Keratinocyte (primary cell): ENCODE measurements around the gene EVI5L. TPM values are rescaled to one million over a fixed set of nuclear protein-coding genes. Genes with fewer than 3 reads are reported as not detected.
A peak's percentile ranks its signal among the peaks of the same experiment; 100 is the strongest.

ENCODE experiments used
- DNase-seq: peaks from one replicate; pipeline ENCODE4 v3.0.0-alpha.2; 2011; ENCODE audit warnings: low read depth, missing footprints, low spot score
- FAIRE-seq: peaks from 2 replicates; lab custom pipeline; 2011; peaks lifted over from hg19 to GRCh38; lab: Jason Lieb, UNC
- H2AFZ ChIP-seq: 2 replicates; pipeline ENCODE4 v1.6.0; 2012; ENCODE audit warnings: low read length, control low read depth, inconsistent platforms; ENCODE audit not compliant: control insufficient read depth
- H3K27ac ChIP-seq: 2 replicates; pipeline ENCODE4 v1.5.1; 2011; ENCODE audit warnings: low read length; ENCODE audit not compliant: control insufficient read depth, insufficient read depth
- H3K27me3 ChIP-seq: 3 replicates; pipeline ENCODE4 v1.6.0; 2011; ENCODE audit warnings: low read length; ENCODE audit not compliant: control insufficient read depth, insufficient read depth; ENCODE audit errors: extremely low read depth
- H3K36me3 ChIP-seq, 2 experiments: 2 replicates in 1 of 2; 3 replicates in 1 of 2; pipeline ENCODE4 v1.5.1; 2011; ENCODE audit warnings: low read length in 2 of 2, mild to moderate bottlenecking in 1 of 2; ENCODE audit not compliant: control insufficient read depth in 2 of 2, insufficient read depth in 2 of 2; ENCODE audit errors: extremely low read depth in 1 of 2
- H3K4me1 ChIP-seq: 3 replicates; pipeline ENCODE4 v1.5.1; 2011; ENCODE audit warnings: low read length; ENCODE audit not compliant: control insufficient read depth, insufficient read depth; ENCODE audit errors: extremely low read depth
- H3K4me2 ChIP-seq: 3 replicates; pipeline ENCODE4 v1.6.0; 2011; ENCODE audit warnings: low read depth, low read length; ENCODE audit not compliant: control insufficient read depth, insufficient read depth; ENCODE audit errors: extremely low read depth
- H3K4me3 ChIP-seq, 3 experiments: fragments of 200-600 bp in 1 of 3; sonication (generic) in 1 of 3; 2 replicates in 2 of 3; 3 replicates in 1 of 3; pipeline ENCODE4 v1.5.1; 2011 to 2016; ENCODE audit warnings: low read length in 3 of 3, mild to moderate bottlenecking in 3 of 3, control low read depth in 2 of 3, inconsistent platforms in 1 of 3, low read depth in 1 of 3, mixed read lengths in 1 of 3, mixed run types in 1 of 3, moderate library complexity in 1 of 3; ENCODE audit not compliant: control insufficient read depth in 2 of 3, insufficient read depth in 2 of 3; ENCODE audit errors: extremely low read depth in 1 of 3
- H3K79me2 ChIP-seq: 2 replicates; pipeline ENCODE4 v1.6.0; 2012; ENCODE audit warnings: low read length; ENCODE audit not compliant: control insufficient read depth, insufficient read depth
- H3K9ac ChIP-seq: 3 replicates; pipeline ENCODE4 v1.6.0; 2011; ENCODE audit warnings: low read length; ENCODE audit not compliant: control insufficient read depth, insufficient read depth; ENCODE audit errors: extremely low read depth
- H3K9me1 ChIP-seq: 3 replicates; pipeline ENCODE4 v1.6.0; 2011; ENCODE audit warnings: low read length; ENCODE audit not compliant: control insufficient read depth, insufficient read depth; ENCODE audit errors: extremely low read depth
- H3K9me3 ChIP-seq: 2 replicates; pipeline ENCODE4 v1.5.1; 2012; ENCODE audit warnings: low read depth, low read length; ENCODE audit not compliant: control insufficient read depth
- H4K20me1 ChIP-seq: 3 replicates; pipeline ENCODE4 v1.6.0; 2011; ENCODE audit warnings: low read length; ENCODE audit not compliant: control insufficient read depth, insufficient read depth; ENCODE audit errors: extremely low read depth
- EZH2 ChIP-seq: IDR thresholded peaks from one replicate; pipeline ENCODE4 v1.6.1; 2012; ENCODE audit warnings: inconsistent platforms, mild to moderate bottlenecking, low read length, moderate library complexity
- dilution Hi-C: fragments of 300-500 bp; cut with MboI; formaldehyde crosslinking; loops from one replicate; pipeline ENCODE4 v1.7.0; 2020; ENCODE audit warnings: low sequenced_read_pairs; ENCODE audit not compliant: extremely low pct_ligation_motif_present
- polyA plus RNA-seq, 5 experiments: library from polyadenylated mRNA; depleted of rRNA in 3 of 5; stranded (reverse) in 3 of 5; stranded (forward) in 1 of 5; unstranded in 1 of 5; fragments of >200 nt; gene quantifications; 1 replicate in 1 of 5; 2 replicates in 3 of 5; 3 replicates in 1 of 5; pipeline versions ENCODE4 v1.2.1 to v1.2.3, GENCODE V29; 2011 to 2012; ENCODE audit warnings: missing spikeins in 2 of 5, low read depth in 1 of 5, low replicate concordance in 1 of 5
- TF ChIP-seq, protein P1 (sequence below), 3 experiments: IDR thresholded peaks in 1 of 3; conservative IDR thresholded peaks in 1 of 3; optimal IDR thresholded peaks in 1 of 3; 2 replicates in 2 of 3; 3 replicates in 1 of 3; pipeline versions ENCODE3 to v1.5.1; 2011; ENCODE audit warnings: low read length in 3 of 3, mild to moderate bottlenecking in 3 of 3, moderate library complexity in 2 of 3, control low read depth in 1 of 3, inconsistent platforms in 1 of 3; ENCODE audit not compliant: insufficient read depth in 2 of 3; ENCODE audit errors: extremely low read depth in 1 of 3

EVI5L gene
- polyA plus RNA-seq, 1 donor (not counting 4 experiments of a cell fraction or from before 2014, with no cell fraction given) = 7.5 TPM

DNA sequence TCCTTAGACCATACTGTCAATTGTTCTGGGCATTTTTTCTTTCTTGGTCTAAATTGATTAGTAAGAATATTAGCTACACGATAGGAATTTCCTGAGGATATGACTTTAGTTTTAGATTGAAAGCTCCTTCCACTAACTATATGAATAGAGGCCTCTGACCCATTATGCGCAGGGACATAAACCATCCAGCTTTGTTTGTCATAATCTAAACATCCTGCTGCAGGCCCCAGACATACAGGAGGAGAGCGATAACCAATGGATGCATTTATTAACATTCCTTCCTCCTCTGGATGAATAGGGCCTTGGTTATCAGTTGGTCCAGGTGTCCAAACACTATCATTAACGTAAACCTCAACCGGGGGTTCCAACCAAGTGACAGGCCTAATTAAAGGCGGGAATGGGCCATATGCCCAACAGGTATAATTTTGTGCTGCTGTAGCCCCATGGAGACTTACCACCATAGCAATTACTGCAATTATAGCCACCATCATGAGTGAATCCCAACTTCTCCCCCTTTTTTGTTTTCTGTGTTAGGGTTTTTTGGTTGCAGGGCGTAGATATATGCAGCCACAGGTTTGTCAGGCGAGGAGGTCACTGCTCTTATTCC is 34.4 kb upstream of the EVI5L start:
- no peak overlapping the region for H3K4me3 ChIP-seq
- H4K20me1 ChIP-seq = no peaks in the 10 kb centered on the region
- H3K9me1 ChIP-seq = no peaks in the 10 kb centered on the region
- no peak overlapping the region for H3K9ac ChIP-seq
- FAIRE-seq (no peak), DNase-seq (no peak)
- no peak overlapping the region for H3K4me2 ChIP-seq
- no peaks in the 10 kb centered on the region for H3K4me1 ChIP-seq
- no peaks in the 10 kb centered on the region for H3K79me2 ChIP-seq
- H3K27me3 ChIP-seq = no peaks in the 10 kb centered on the region
- H3K9me3 ChIP-seq = no peaks in the 10 kb centered on the region
- H2AFZ ChIP-seq = no peak overlapping the region
- H3K27ac ChIP-seq = no peak overlapping the region
- TF ChIP-seq, protein P1, sequence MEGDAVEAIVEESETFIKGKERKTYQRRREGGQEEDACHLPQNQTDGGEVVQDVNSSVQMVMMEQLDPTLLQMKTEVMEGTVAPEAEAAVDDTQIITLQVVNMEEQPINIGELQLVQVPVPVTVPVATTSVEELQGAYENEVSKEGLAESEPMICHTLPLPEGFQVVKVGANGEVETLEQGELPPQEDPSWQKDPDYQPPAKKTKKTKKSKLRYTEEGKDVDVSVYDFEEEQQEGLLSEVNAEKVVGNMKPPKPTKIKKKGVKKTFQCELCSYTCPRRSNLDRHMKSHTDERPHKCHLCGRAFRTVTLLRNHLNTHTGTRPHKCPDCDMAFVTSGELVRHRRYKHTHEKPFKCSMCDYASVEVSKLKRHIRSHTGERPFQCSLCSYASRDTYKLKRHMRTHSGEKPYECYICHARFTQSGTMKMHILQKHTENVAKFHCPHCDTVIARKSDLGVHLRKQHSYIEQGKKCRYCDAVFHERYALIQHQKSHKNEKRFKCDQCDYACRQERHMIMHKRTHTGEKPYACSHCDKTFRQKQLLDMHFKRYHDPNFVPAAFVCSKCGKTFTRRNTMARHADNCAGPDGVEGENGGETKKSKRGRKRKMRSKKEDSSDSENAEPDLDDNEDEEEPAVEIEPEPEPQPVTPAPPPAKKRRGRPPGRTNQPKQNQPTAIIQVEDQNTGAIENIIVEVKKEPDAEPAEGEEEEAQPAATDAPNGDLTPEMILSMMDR (optimal IDR thresholded peaks at IDR 0.05 in 1 of 3, IDR thresholded peaks at IDR 0.05 in 1 of 3, conservative IDR thresholded peaks at IDR 0.05 in 1 of 3; ENCODE audit: extremely low read depth in 1 of 3, insufficient read depth in 2 of 3, low read length in 3 of 3) = no peak
- no peak for TF ChIP-seq EZH2
- no peaks in the 10 kb centered on the region for H3K36me3 ChIP-seq
- dilution Hi-C loops = no loop called here

DNA sequence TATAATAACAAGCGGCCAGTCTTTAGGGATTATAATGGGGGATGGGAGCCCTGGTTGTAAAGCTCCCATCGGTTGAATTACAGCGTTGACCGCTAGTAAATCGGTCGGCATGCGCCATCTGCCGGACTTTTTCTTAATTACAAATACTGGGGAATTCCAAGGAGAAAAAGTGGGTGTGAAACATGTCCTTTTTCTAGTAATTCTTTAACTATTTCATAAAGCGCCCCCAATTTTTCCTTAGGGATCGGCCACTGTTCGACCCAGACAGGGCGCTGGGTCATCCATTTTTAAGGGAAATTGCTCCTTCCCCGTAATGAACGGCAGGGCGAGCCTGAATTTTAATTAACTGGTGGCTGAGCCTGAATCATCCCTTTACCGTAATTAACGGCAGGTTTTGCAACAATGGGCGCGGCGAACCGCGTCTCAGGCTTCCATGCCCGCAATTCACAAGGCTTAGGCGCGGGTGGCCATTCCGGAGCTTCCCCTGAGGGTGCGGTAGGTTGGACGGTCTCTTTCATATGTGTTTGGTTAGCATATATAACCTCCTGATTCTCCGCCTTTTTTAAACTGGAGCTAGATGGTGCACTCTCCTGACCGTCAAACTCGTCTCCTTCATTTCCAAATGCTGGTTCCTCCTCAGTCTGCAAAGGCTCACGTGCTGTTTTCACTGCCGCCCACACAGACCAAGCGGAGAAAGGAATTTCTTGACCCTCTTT is 30.2 kb upstream of the EVI5L start:
- peak overlapping the region; percentile 39 for H2AFZ ChIP-seq
- DNase-seq (no peak), FAIRE-seq (no peak)
- no peaks in the 10 kb centered on the region for H3K36me3 ChIP-seq
- dilution Hi-C loops = no loop called here
- peak overlapping the region; percentile 35 for H3K9ac ChIP-seq
- H3K4me2 ChIP-seq = peak overlapping the region; percentile 88
- H3K79me2 ChIP-seq = no peaks in the 10 kb centered on the region
- TF ChIP-seq, protein P1 (optimal IDR thresholded peaks at IDR 0.05 in 1 of 3, IDR thresholded peaks at IDR 0.05 in 1 of 3, conservative IDR thresholded peaks at IDR 0.05 in 1 of 3; ENCODE audit: extremely low read depth in 1 of 3, insufficient read depth in 2 of 3, low read length in 3 of 3) = peak; percentile 50 to 61 (median 58)
- no peak for TF ChIP-seq EZH2
- no peaks in the 10 kb centered on the region for H3K27me3 ChIP-seq
- H3K9me1 ChIP-seq = no peaks in the 10 kb centered on the region
- H3K4me3 ChIP-seq = peak overlapping the region; percentile 9 to 54 (median 52)
- H3K27ac ChIP-seq = no peak overlapping the region
- H3K4me1 ChIP-seq = peaks cover 2% of the 10 kb centered on the region
- H3K9me3 ChIP-seq = no peaks in the 10 kb centered on the region
- no peaks in the 10 kb centered on the region for H4K20me1 ChIP-seq
